Astrocyte of the cerebellum (primary cell): ENCODE results near the gene RHBDL3.

ENCODE experiments used
- DNase-seq: peaks from one replicate; pipeline ENCODE4 v3.0.0-alpha.2; 2011; ENCODE audit warnings: low read depth
- H3K4me3 ChIP-seq: 2 replicates; pipeline ENCODE4 v1.5.1; 2011; ENCODE audit warnings: mild to moderate bottlenecking, low read depth, low read length, moderate library complexity
- in situ Hi-C: cut with HindIII; loops from 2 replicates; pipeline ENCODE4 v1.10.0; 2017; ENCODE audit warnings: low sequenced_read_pairs
- TF ChIP-seq, protein P1 (sequence below): IDR thresholded peaks from 2 replicates; pipeline ENCODE4 v1.5.1; 2012; ENCODE audit warnings: low read length, low read depth, moderate library complexity, mild to moderate bottlenecking; ENCODE audit errors: missing control alignments

RHBDL3 gene

DNA sequence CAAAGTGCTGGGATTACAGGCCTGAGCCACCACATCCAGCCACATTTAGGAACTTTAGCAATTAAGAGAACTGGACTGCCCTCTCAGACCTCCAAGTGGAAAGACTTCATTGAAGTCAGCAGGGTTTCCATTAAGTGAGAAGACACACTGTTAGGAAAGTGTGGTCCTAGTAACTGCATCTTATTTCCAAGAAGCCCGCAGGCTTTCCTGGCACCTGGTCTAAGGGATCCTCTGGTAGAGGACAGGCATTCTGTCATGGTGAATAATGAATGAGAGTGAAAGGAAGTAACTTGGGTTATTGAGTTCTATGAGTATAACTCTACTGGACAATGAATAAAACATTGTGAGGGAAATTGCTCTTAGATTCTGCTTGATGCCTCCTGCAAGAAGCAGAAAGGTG, 62.3 kb downstream of the RHBDL3 start:
- no peak for DNase-seq
- in situ Hi-C loops = no loop called here
- TF ChIP-seq, protein P1, sequence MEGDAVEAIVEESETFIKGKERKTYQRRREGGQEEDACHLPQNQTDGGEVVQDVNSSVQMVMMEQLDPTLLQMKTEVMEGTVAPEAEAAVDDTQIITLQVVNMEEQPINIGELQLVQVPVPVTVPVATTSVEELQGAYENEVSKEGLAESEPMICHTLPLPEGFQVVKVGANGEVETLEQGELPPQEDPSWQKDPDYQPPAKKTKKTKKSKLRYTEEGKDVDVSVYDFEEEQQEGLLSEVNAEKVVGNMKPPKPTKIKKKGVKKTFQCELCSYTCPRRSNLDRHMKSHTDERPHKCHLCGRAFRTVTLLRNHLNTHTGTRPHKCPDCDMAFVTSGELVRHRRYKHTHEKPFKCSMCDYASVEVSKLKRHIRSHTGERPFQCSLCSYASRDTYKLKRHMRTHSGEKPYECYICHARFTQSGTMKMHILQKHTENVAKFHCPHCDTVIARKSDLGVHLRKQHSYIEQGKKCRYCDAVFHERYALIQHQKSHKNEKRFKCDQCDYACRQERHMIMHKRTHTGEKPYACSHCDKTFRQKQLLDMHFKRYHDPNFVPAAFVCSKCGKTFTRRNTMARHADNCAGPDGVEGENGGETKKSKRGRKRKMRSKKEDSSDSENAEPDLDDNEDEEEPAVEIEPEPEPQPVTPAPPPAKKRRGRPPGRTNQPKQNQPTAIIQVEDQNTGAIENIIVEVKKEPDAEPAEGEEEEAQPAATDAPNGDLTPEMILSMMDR = no peak
- no peak overlapping the region for H3K4me3 ChIP-seq

DNA sequence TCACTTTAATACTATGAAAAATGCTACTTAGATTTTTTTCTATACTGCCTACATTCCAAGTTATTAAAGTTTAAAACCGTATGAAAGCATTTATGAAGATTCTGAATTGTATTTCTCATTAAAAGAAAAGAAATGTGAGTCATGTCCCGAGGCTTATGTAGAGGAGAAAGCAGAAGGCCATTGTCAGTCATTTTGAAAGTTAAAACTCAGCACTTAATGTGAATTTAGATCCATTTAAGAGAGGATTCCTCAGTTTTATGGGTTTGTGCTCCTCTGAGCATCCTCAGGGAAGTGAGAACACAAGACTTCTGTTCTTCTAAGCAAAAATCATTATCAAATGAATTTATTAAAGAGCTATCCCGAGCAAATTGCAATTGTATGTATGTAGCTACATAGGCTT, 64.5 kb downstream of the RHBDL3 start:
- TF ChIP-seq, protein P1 = no peak
- H3K4me3 ChIP-seq = no peak overlapping the region
- in situ Hi-C loops = no loop called here
- no peak for DNase-seq

DNA sequence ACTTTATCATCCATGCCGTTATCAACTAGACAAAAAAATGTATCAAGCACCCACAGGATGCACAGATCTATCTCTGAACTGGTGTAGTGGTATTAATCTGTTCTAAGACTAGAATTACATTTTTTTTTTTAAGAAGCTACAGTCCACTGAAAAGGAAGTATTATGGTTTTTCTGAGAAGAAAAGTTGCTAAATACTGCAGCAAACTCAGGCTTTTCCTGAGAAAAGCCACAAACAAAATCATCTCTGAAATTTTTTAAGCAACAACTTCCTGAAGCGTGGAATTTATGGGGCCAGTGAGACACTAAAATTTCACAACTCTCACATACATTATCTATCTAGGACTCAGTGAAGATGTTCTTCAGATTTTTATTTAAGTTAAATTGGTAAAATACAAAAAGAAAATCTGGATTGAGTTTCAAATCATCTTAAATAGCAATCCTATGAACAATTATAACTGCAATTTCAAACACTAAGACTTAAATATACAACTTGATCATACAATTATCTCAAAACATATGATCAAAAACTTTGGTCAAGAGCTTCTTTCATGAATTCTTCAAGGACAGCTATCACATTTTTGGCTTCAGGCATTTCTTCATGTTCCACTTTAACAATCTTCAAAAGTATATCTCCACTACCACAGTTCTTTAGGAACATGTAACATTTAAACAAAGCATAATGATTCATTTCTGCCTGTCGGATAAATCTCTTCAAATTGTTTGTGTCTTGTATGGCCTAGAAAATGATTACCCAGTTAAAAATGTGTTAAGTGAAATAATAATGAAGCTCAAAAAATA, 65.8 kb downstream of the RHBDL3 start:
- TF ChIP-seq, protein P1 = no peak
- no peak for DNase-seq
- in situ Hi-C loops = no loop called here
- H3K4me3 ChIP-seq = no peak overlapping the region

DNA sequence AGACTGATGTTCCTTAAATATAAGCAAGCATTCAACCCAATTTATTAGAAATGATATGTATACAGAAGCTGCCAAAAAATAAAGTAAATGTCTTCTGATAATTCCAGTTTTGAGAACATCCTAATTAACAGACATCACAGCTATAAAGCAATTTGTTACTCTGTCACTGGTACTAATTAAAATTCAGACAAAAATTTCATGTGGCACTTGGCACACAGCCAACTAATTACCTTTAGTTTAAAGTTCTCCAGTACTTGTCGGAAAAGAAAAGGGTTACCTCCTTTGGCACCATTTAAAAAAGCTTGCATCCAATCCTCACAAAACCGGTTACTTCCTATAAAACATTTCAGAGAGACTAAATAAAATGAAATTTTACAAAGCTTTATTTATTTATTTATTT, 67.6 kb downstream of the RHBDL3 start:
- in situ Hi-C loops = no loop called here
- no peak for DNase-seq
- TF ChIP-seq, protein P1 = no peak

DNA sequence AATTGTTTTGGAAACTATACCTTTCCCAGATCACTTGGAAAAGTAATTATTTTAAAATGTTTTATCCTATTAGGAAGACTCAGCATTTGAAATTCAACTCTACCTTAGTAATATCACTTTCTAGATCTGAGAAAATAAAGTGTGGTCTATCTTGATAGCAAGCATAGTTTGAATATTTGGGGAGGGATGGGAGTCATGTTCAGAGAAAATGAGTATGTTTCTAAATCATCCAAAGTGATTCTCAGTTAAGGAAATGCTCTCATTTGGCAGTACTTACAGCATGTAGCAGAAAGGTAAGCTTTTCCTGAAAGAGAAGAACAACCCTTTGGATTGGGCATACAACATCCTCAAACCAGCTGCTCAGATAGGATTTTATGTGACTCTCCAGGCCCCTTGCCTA, 69.4 kb downstream of the RHBDL3 start:
- TF ChIP-seq, protein P1 = no peak
- in situ Hi-C loops = no loop called here
- DNase-seq = no peak

More for the DNA sequence above, 67.6 kb downstream of the RHBDL3 start:
- no peak overlapping the region for H3K4me3 ChIP-seq

DNA sequence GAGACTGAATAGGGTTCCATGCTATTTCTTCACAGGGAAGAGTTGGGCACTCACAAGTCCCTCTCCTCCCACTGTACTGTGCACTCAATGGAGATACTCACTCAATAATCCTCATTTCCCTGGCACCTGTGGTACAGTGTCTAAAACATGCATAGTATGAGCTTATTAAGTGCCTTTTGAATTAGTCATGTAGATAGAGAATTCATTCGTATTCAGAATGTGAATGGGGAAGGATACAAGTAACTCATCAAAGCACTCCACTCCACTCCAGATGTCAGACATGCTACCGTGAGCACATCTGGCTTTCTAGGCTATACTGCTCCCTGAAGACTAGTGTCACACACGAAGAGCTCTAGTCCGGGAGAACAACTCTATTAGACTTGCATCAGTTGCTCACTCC, 70.1 kb downstream of the RHBDL3 start:
- no peak for DNase-seq

More for the DNA sequence above, 69.4 kb downstream of the RHBDL3 start:
- H3K4me3 ChIP-seq = no peak overlapping the region

More for the DNA sequence above, 70.1 kb downstream of the RHBDL3 start:
- in situ Hi-C loops = no loop called here
- no peak overlapping the region for H3K4me3 ChIP-seq
- TF ChIP-seq, protein P1 = no peak
